HEK293 (cell line): ENCODE measurements around the gene CDCP1.

ENCODE experiments used
- CTCF ChIA-PET: fragments of 350-600 bp; formaldehyde crosslinking; extraction: SDS; loops from one replicate; lab custom pipeline; 2021; ENCODE audit warnings: antibody characterized with exemption; lab: Yijun Ruan, JAX
- POLR2A ChIA-PET: fragments of 300-600 bp; formaldehyde crosslinking; extraction: SDS; loops from one replicate; lab custom pipeline; 2020; ENCODE audit warnings: antibody characterized with exemption, inconsistent platforms; lab: Yijun Ruan, JAX
- H3K27ac ChIP-seq: fragments of 200-500 bp; sonication (Bioruptor generic); 2 replicates; pipeline ENCODE4 v1.5.1; 2014; ENCODE audit warnings: low read depth, low read length, control low read depth, inconsistent platforms; ENCODE audit errors: extremely low read depth
- H3K36me3 ChIP-seq, 2 experiments: fragments of 200-500 bp in 1 of 2; sonication (Bioruptor generic) in 1 of 2; 1 replicate in 1 of 2; 2 replicates in 1 of 2; pipeline ENCODE4 v1.5.1; 2014 to 2017; ENCODE audit warnings: inconsistent platforms in 2 of 2, low read length in 2 of 2; ENCODE audit not compliant: control insufficient read depth in 2 of 2, insufficient read depth in 1 of 2
- H3K4me1 ChIP-seq: fragments of 200-500 bp; sonication (Bioruptor generic); 2 replicates; pipeline ENCODE4 v1.5.1; 2014; ENCODE audit warnings: mild to moderate bottlenecking, low read length, inconsistent platforms; ENCODE audit not compliant: control insufficient read depth, insufficient read depth
- H3K4me3 ChIP-seq: 2 replicates; pipeline ENCODE4 v1.5.1; 2011; ENCODE audit warnings: low read depth, mild to moderate bottlenecking, control low read depth, low read length, moderate library complexity
- H3K9me3 ChIP-seq: fragments of 200-500 bp; sonication (Bioruptor generic); 2 replicates; pipeline ENCODE4 v1.5.1; 2014; ENCODE audit warnings: low read depth, low read length, inconsistent platforms; ENCODE audit not compliant: control insufficient read depth, insufficient read depth
- AEBP2 ChIP-seq: fragments of 450-650 bp; formaldehyde crosslinking; IDR thresholded peaks from 2 replicates; pipeline ENCODE4 v1.5.1; 2016; ENCODE audit warnings: missing biosample characterization, missing genetic modification characterization, borderline replicate concordance
- GFI1B ChIP-seq: fragments of 450-650 bp; formaldehyde crosslinking; IDR thresholded peaks from 2 replicates; pipeline ENCODE4 v1.5.1; 2016; ENCODE audit warnings: missing biosample characterization, missing genetic modification characterization
- GLIS1 ChIP-seq: fragments of 450-650 bp; formaldehyde crosslinking; IDR thresholded peaks from 2 replicates; pipeline ENCODE4 v1.5.1; 2016; ENCODE audit warnings: missing biosample characterization, missing genetic modification characterization
- HOXC10 ChIP-seq: sonication (generic); formaldehyde crosslinking; IDR thresholded peaks from 2 replicates; pipeline ENCODE4 v1.8.1; 2023; ENCODE audit warnings: mild to moderate bottlenecking, missing genetic modification reagents
- ZBTB49 ChIP-seq: fragments of 450-650 bp; formaldehyde crosslinking; IDR thresholded peaks from 2 replicates; pipeline ENCODE4 v1.5.1; 2016; ENCODE audit warnings: missing biosample characterization, missing genetic modification characterization, low read depth
- ZBTB8A ChIP-seq: fragments of 450-650 bp; formaldehyde crosslinking; IDR thresholded peaks from 2 replicates; pipeline ENCODE4 v1.5.1; 2016; ENCODE audit warnings: missing biosample characterization, missing genetic modification characterization
- ZNF169 ChIP-seq: fragments of 450-650 bp; formaldehyde crosslinking; IDR thresholded peaks from 2 replicates; pipeline ENCODE4 v1.5.1; 2016; ENCODE audit warnings: missing biosample characterization, missing genetic modification characterization
- ZNF341 ChIP-seq: fragments of 450-650 bp; formaldehyde crosslinking; IDR thresholded peaks from 2 replicates; pipeline ENCODE4; 2016; ENCODE audit warnings: low read depth, missing biosample characterization, missing genetic modification characterization
- ZNF398 ChIP-seq: fragments of 450-650 bp; formaldehyde crosslinking; IDR thresholded peaks from 2 replicates; pipeline ENCODE4 v1.5.1; 2017; ENCODE audit warnings: missing biosample characterization, missing genetic modification characterization
- ZNF416 ChIP-seq: fragments of 450-650 bp; formaldehyde crosslinking; IDR thresholded peaks from 2 replicates; pipeline ENCODE4 v1.5.1; 2016; ENCODE audit warnings: missing biosample characterization, missing genetic modification characterization
- ZNF423 ChIP-seq: fragments of 450-650 bp; formaldehyde crosslinking; IDR thresholded peaks from 2 replicates; pipeline ENCODE4 v1.5.1; 2016; ENCODE audit warnings: missing biosample characterization, missing genetic modification characterization
- ZNF48 ChIP-seq: fragments of 450-650 bp; formaldehyde crosslinking; IDR thresholded peaks from 2 replicates; pipeline ENCODE4 v1.5.1; 2016; ENCODE audit warnings: missing biosample characterization, missing genetic modification characterization
- ZNF518A ChIP-seq: fragments of 450-650 bp; formaldehyde crosslinking; conservative IDR thresholded peaks from 2 replicates; pipeline ENCODE4 v1.5.1; 2016; ENCODE audit warnings: low read depth, missing biosample characterization, missing genetic modification characterization
- ZNF624 ChIP-seq: fragments of 450-650 bp; formaldehyde crosslinking; IDR thresholded peaks from 2 replicates; pipeline ENCODE4 v1.5.1; 2017; ENCODE audit warnings: missing biosample characterization, missing genetic modification characterization
- ZNF645 ChIP-seq: fragments of 450-650 bp; formaldehyde crosslinking; IDR thresholded peaks from 2 replicates; pipeline ENCODE4; 2016; ENCODE audit warnings: missing biosample characterization, missing genetic modification characterization
- ZNF677 ChIP-seq: fragments of 450-650 bp; IDR thresholded peaks from 2 replicates; pipeline ENCODE4 v1.5.0; 2018; ENCODE audit warnings: missing biosample characterization, mild to moderate bottlenecking, missing genetic modification characterization, moderate library complexity
- ZNF776 ChIP-seq: fragments of 450-650 bp; formaldehyde crosslinking; IDR thresholded peaks from 2 replicates; pipeline ENCODE4 v1.5.0; 2017; ENCODE audit warnings: missing biosample characterization, missing genetic modification characterization, borderline replicate concordance
- ZNF792 ChIP-seq: fragments of 450-650 bp; formaldehyde crosslinking; IDR thresholded peaks from 2 replicates; pipeline ENCODE4 v1.5.1; 2016; ENCODE audit warnings: missing biosample characterization, missing genetic modification characterization

CDCP1 gene

GRCh38 chr3:45191424-45191823 lies 45.2 kb upstream of the CDCP1 start:
- ChIA-PET CTCF (interaction anchor here (0.6 kb wide), 1 partner anchor 147 kb away, joined by 3 read pairs; no protein-coding TSS in a partner anchor), POLR2A (no interaction called here)
- H3K27ac ChIP-seq = no peak overlapping the region

GRCh38 chr3:45188719-45189659 lies 42.8 kb upstream of the CDCP1 start:
- TF ChIP-seq ZNF677 = no peak
- no peak for TF ChIP-seq ZNF416 (tag by site-specific recombination)
- no peak for TF ChIP-seq ZNF423
- TF ChIP-seq ZNF169 (tag by site-specific recombination) = no peak
- no peak for TF ChIP-seq HOXC10 (CRISPR knock-in tag)
- no peak for TF ChIP-seq ZBTB8A
- TF ChIP-seq GLIS1 (tag by site-specific recombination) = no peak
- TF ChIP-seq ZNF776 (tag by site-specific recombination) = no peak
- TF ChIP-seq AEBP2 (tag by site-specific recombination) = no peak
- ChIA-PET POLR2A (no interaction called here), CTCF (interaction anchor here (1.1 kb wide), 1 partner anchor 113 kb away, joined by 3 read pairs; no protein-coding TSS in a partner anchor)
- Histone ChIP-seq H3K27ac (no peak overlapping the region), H3K9me3 (no peaks in the 10 kb centered on the region), H3K36me3 (no peaks in the 10 kb centered on the region), H3K4me3 (no peak overlapping the region), H3K4me1 (no peaks in the 10 kb centered on the region)

More at GRCh38 chr3:45191424-45191823, 45.2 kb upstream of the CDCP1 start:
- no peaks in the 10 kb centered on the region for H3K9me3 ChIP-seq
- H3K4me1 ChIP-seq = no peaks in the 10 kb centered on the region
- no peak for TF ChIP-seq ZNF518A (tag by site-specific recombination)
- TF ChIP-seq ZNF624 (tag by site-specific recombination) = no peak
- H3K36me3 ChIP-seq = no peaks in the 10 kb centered on the region
- no peak overlapping the region for H3K4me3 ChIP-seq

- Histone ChIP-seq H3K4me3 (no peak overlapping the region), H3K4me1 (no peaks in the 10 kb centered on the region), H3K27ac (no peak overlapping the region), H3K36me3 (no peaks in the 10 kb centered on the region), H3K9me3 (no peaks in the 10 kb centered on the region)
- ChIA-PET POLR2A (no interaction called here), CTCF (no interaction called here)
- TF ChIP-seq GFI1B (tag by site-specific recombination) = no peak
- no peak for TF ChIP-seq ZBTB49
- no peak for TF ChIP-seq ZNF398 (tag by site-specific recombination)
- no peak for TF ChIP-seq ZNF645 (tag by site-specific recombination)
- TF ChIP-seq ZNF792 (tag by site-specific recombination) = no peak
- no peak for TF ChIP-seq ZNF48 (tag by site-specific recombination)
- no peak for TF ChIP-seq ZNF341
Observed at GRCh38 chr3:45187694-45188141, 41.5 kb upstream of the CDCP1 start.
